Measurements from ENCODE around the gene RFC5. TPM values are rescaled to one million over a fixed set of nuclear protein-coding genes. Genes with fewer than 3 reads are reported as not detected.

The RFC5 gene
- total RNA-seq, 1 donor from 2014 or later, result 22.8 TPM

- no peak for DNase-seq (ENCODE audit: low spot score in 2 of 2, unreplicated experiment in 2 of 2)
- no peak overlapping the region for H3K4me3 Mint-ChIP-seq
- H3K9me3 Mint-ChIP-seq, result peaks cover 16% of the 10 kb centered on the region
- peaks cover 3% of the 10 kb centered on the region for H3K36me3 Mint-ChIP-seq
- H3K27ac Mint-ChIP-seq, result no peak overlapping the region
- no peak for TF ChIP-seq CTCF (IDR thresholded peaks at IDR 0.05; ENCODE audit: unreplicated experiment)
- H3K4me1 Mint-ChIP-seq, result peaks cover 8% of the 10 kb centered on the region
- peaks cover 72% of the 10 kb centered on the region for H3K27me3 Mint-ChIP-seq (ENCODE audit: low read depth)
Observed at GRCh38 chr12:117970334-117970733, 46.2 kb upstream of the RFC5 start.

DNA sequence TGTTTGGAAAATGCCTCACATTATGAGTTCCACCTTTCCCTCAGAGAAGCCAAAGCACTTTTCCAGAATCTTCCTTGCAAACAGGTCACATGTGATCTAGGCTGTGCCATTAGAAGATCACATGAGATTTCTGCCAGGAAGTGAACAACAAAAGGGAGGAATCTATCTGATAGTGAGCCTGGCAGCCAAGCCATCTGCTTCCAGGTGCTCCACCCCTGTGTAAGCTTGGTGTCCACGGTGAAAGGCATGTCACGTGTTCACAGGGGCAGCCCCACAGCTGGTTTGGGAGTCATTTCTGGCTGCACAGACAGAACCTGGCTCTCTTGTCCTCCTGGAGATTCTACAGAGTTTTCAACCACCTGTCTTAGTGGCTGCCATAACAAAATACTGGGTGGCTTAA, 44.2 kb upstream of the RFC5 start:
- Mint-ChIP-seq H3K27ac (no peak overlapping the region), H3K4me1 (peaks cover 8% of the 10 kb centered on the region), H3K9me3 (peaks cover 16% of the 10 kb centered on the region), H3K27me3 (ENCODE audit: low read depth) (peaks cover 55% of the 10 kb centered on the region), H3K4me3 (no peak overlapping the region), H3K36me3 (peaks cover 3% of the 10 kb centered on the region)
- no peak for TF ChIP-seq CTCF (IDR thresholded peaks at IDR 0.05; ENCODE audit: unreplicated experiment)
- no peak for DNase-seq (ENCODE audit: low spot score in 2 of 2, unreplicated experiment in 2 of 2)

GRCh38 chr12:117975006-117975405, 41.5 kb upstream of the RFC5 start:
- Mint-ChIP-seq H3K27ac (no peak overlapping the region), H3K27me3 (ENCODE audit: low read depth) (peaks cover 42% of the 10 kb centered on the region)

GRCh38 chr12:117977373-117977772, 39.1 kb upstream of the RFC5 start:
- Mint-ChIP-seq H3K4me3 (no peak overlapping the region), H3K27ac (no peak overlapping the region), H3K36me3 (no peaks in the 10 kb centered on the region), H3K4me1 (no peaks in the 10 kb centered on the region), H3K9me3 (no peaks in the 10 kb centered on the region), H3K27me3 (ENCODE audit: low read depth) (peaks cover 34% of the 10 kb centered on the region)
- TF ChIP-seq CTCF (IDR thresholded peaks at IDR 0.05; ENCODE audit: unreplicated experiment), result no peak
- DNase-seq (ENCODE audit: low spot score in 2 of 2, unreplicated experiment in 2 of 2), result no peak

More at GRCh38 chr12:117975006-117975405, 41.5 kb upstream of the RFC5 start:
- TF ChIP-seq CTCF (IDR thresholded peaks at IDR 0.05; ENCODE audit: unreplicated experiment), result no peak
- Mint-ChIP-seq H3K9me3 (peaks cover 16% of the 10 kb centered on the region), H3K4me3 (no peak overlapping the region), H3K36me3 (peaks cover 3% of the 10 kb centered on the region), H3K4me1 (no peaks in the 10 kb centered on the region)
- DNase-seq (ENCODE audit: low spot score in 2 of 2, unreplicated experiment in 2 of 2), result no peak

- H3K4me1 Mint-ChIP-seq, result no peaks in the 10 kb centered on the region
- H3K9me3 Mint-ChIP-seq, result no peaks in the 10 kb centered on the region
- no peak overlapping the region for H3K27ac Mint-ChIP-seq
- no peak for TF ChIP-seq CTCF (IDR thresholded peaks at IDR 0.05; ENCODE audit: unreplicated experiment)
- H3K4me3 Mint-ChIP-seq, result no peak overlapping the region
- no peak for DNase-seq (ENCODE audit: low spot score in 2 of 2, unreplicated experiment in 2 of 2)
- H3K27me3 Mint-ChIP-seq (ENCODE audit: low read depth), result peaks cover 27% of the 10 kb centered on the region
- no peaks in the 10 kb centered on the region for H3K36me3 Mint-ChIP-seq
Observed at GRCh38 chr12:117980616-117981015, 35.9 kb upstream of the RFC5 start.

GRCh38 chr12:117981267-117981666, 35.2 kb upstream of the RFC5 start:
- no peaks in the 10 kb centered on the region for H3K4me1 Mint-ChIP-seq
- no peak overlapping the region for H3K4me3 Mint-ChIP-seq
- DNase-seq (ENCODE audit: low spot score in 2 of 2, unreplicated experiment in 2 of 2), result no peak
- no peaks in the 10 kb centered on the region for H3K9me3 Mint-ChIP-seq
- TF ChIP-seq CTCF (IDR thresholded peaks at IDR 0.05; ENCODE audit: unreplicated experiment), result no peak
- H3K36me3 Mint-ChIP-seq, result no peaks in the 10 kb centered on the region
- H3K27ac Mint-ChIP-seq, result no peak overlapping the region
- peaks cover 25% of the 10 kb centered on the region for H3K27me3 Mint-ChIP-seq (ENCODE audit: low read depth)

Measured in mesothelial cell of epicardium (in vitro differentiated cells).